Measurements from ENCODE around the gene ZFYVE16.
"Not testable (repeated sequence)": the region's sequence is repeated elsewhere in the genome, so short reads cannot be mapped to it uniquely, and the experiment has no call there.

ZFYVE16 gene

DNA sequence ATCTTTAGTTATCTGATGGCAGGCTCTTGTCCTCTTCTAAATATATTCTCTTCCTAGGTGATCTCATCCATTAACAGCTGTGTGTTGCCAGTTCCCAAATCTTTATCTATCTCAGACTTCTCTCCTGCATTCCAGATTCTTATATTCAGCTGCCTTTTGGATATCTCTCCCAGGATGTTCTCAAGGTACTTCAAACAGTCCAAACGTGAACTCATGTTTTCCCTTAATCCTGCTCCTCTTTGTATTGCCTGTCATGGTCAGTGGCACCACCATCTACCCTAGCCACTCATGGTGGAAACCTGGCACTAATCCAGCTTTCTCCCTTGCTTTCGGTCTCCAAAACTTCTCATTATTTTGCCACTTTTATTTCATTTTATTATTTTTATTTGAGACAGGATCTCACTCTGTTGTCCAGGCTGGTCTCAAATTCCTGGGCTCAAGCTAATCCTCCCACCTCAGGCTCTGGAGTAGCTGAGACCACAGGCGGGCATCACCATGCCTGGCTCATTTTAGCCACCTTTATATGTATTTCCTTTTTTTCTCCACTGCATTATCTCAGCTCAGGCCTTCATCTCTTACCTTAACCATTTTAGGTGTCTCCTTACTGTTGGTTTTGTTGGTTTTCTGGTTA is 3.8 kb downstream of the ZFYVE16 start:
- no peak for DNase-seq (ENCODE audit: low read depth)

- peak; percentile 42 for DNase-seq (ENCODE audit: low read depth)
These were observed 6.2 kb downstream of the ZFYVE16 start for GRCh38 chr5:80414113-80414512.

DNA sequence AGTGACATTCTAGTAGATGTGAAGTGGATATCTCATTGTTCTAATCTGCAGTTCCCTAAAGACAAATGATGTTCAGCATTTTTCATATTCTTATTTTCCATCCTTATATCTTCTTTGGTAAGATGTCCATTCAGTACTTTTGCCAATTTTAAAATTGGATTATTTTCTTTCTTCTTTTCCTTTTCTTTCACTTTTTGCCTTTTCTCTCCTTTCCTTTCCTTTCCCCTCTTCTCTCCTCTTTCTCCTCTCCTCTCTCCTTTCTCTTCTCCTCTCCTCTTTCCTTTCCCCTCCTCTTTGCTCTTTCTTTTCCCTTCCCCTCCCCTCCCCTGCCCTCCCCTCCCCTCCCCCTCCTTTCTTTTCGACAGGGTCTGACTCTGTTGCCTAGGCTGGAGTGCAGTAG is 10.1 kb downstream of the ZFYVE16 start:
- no peak for DNase-seq (ENCODE audit: low read depth)

GRCh38 chr5:80424365-80424764 is 16.5 kb downstream of the ZFYVE16 start:
- not testable (repeated sequence) for DNase-seq (ENCODE audit: low read depth)

DNA sequence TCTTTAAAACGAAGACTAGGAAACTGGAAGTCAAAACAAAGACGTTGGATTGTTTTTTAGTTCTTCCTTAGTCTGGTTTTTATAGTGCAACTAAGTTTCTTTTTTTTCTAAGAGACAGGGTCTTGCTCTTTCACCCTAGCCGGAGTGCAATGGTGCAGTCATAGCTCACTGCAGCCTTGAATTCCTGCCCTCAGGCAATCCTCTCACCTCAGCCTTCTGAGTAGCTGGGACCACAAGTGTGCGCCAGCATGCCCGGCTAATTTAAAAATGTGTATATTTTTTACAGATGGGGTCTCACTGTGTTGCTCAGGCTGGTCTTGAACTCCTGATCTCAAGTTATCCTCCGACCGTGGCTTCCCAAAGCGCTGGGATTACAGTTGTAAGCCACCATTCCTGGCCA is 27.6 kb downstream of the ZFYVE16 start:
- no peak for DNase-seq (ENCODE audit: low read depth)

DNA sequence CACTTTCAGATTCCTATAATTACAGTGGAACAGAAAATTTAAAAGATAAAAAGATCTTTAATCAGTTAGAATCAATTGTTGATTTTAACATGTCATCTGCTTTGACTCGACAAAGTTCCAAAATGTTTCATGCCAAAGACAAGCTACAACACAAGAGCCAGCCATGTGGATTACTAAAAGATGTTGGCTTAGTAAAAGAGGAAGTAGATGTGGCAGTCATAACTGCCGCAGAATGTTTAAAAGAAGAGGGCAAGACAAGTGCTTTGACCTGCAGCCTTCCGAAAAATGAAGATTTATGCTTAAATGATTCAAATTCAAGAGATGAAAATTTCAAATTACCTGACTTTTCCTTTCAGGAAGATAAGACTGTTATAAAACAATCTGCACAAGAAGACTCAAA is 29.5 kb downstream of the ZFYVE16 start:
- DNase-seq (ENCODE audit: low read depth) = no peak

DNA sequence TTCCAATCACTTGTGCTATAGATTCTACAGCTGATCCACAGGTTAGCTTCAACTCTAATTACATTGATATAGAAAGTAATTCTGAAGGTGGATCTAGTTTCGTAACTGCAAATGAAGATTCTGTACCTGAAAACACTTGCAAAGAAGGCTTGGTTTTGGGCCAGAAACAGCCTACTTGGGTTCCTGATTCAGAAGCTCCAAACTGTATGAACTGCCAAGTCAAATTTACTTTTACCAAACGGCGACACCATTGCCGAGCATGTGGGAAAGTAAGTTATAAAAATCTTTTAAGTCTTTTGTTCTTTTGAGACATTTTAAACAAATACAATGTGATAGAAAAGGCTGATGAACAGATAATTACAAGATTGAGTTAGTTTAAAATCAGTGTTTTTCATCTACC is 30.9 kb downstream of the ZFYVE16 start:
- DNase-seq (ENCODE audit: low read depth) = no peak

- DNase-seq (ENCODE audit: low read depth) = no peak
These were observed 31.3 kb downstream of the ZFYVE16 start for GRCh38 chr5:80439213-80439612.

DNA sequence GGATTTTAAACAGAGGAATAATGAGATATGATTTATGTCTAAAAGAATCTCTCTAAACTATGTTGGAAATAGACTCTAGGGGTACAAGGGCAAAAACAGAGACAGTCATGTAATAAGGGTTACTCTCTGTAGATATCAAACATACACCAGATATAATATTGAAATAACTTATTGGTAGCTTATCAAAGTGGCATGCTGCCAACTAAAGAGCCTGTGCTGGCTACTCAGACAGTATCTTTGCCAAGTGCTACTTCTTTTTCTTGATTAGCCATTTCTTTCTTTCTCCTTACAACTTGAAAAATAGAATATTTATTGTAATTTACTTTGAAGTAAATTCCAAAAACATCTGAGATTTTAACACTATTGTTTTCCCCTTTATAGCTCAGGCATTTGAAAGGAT is 34.9 kb downstream of the ZFYVE16 start:
- no peak for DNase-seq (ENCODE audit: low read depth)

DNA sequence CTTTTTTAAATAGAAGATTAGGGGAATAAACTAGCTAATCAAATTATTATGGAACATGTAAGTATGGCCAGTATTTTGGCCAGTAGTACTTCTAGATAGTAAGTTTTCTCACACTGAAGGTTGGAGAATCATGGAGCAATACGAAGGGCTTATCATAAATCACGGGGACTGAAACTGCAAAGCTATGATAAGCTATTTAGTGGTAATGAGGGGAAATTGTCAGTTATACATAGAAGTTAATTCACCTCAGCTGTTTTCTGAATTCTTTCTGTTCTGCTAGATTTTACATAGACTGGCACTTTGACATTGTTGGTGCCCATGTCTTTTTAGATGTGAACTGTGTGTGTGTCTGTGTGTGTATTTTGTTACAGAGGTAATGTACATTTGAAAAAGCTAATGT is 45.5 kb downstream of the ZFYVE16 start:
- DNase-seq (ENCODE audit: low read depth) = no peak

DNA sequence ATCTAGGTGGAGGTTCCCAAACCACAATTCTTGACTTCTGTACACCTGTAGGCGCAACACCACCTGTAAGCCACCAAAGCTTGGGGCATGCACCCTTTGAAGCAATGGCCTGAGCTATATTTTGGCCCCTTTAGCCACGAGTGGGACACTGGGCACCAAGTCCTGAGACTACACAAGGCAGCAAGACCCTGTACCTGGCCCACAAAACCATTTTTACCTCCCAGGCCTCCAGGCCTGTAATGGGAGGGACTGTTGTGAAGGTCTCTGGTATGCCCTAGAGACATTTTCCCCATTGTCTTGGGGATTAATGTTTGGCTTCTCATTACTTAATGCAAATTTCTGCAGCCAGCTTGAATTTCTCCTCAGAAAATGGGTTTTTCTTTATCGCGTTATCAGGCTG is 55.4 kb downstream of the ZFYVE16 start:
- DNase-seq (ENCODE audit: low read depth) = no peak

DNA sequence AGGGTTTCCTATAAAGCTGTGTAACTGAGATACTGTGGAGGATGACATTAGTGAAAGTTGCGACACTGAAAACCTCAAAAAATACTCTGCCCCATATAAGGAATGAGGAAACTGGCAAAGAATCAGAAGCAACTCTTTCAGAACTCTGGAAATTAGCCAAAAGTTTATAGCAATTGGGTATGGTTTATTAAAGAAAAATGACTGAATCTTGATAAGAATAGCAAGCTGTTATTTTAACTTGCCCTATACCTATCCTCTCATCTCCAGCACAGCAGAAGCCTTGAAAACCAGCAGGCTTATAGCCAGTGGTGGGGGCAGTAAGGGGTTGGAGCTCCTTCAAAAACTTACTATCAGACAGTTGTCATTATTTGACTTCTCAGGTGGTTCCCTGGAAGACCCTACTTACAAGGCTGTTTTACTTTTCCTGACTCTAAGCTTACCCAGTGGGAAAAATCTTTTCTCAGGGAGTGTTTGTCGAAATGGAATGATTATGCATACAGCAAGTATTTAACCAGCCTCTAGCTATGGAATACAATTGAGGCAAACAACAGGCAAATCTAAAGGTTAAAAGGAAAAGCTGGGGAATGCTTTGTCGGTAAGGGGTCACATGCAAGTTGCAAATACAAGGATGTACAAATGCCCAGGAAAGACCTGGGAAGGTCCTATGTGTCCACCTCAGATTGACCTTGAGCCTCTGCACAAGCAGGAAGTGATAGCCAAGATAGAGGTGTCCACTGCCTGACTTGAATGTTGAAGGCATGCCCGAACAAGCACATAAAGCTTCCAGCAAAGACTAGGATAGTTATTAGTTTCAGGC is 59.0 kb downstream of the ZFYVE16 start:
- DNase-seq (ENCODE audit: low read depth) = peak; percentile 68

DNA sequence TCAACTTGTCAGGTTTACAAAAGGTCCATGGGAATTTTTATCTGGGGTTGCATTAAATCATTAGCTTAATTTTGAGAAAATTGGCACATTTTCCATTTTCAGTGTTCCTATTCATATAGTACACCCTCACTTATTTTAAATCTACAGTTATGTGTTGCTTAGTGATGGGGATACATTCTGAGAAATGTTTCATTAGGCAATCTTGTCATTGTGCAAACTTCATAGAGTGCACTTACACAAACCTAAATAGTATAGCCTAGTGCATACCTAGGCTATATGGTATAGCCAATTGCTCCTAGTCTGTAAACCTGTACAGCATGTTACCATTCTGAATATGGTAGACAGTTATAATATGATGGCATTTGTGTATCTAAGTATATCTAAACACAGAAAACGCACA is 60.3 kb downstream of the ZFYVE16 start:
- no peak for DNase-seq (ENCODE audit: low read depth)

DNA sequence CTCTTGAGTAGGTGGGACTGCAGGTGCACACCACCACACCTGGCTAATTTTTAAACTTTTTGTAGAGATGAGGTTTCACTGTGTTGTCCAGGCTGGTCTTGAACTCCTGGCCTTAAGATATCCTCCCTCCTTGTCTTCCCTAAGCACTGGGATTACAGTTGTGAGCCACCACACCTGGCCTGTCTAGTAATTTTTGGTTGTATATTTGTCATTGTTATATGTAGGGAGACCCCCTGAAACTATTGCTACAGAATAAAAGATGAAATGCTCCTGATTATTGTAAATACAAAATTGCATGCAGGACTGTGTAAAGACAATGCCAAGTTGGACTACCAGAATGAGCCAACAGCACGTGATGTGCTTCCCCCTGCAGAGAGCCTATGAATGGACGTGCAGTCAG is 62.8 kb downstream of the ZFYVE16 start:
- DNase-seq (ENCODE audit: low read depth) = not testable (repeated sequence)

DNA sequence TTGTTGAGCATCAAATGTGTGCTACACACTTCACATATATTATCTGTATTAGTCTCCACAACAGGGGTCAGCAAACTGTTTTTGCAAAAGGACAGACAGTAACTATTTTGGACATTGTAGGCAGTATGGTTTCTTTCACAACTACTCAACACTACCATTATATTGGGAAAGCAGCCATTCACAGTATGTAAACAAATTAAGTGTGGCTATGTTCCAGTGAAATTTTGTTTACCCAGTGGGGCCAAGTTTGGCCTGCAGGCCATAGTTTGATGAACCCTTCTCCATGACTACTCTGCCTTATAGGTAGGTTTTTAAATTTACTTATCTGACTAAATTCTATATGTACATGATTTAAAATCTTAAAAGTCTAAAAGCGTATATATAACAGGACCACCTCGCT is 67.1 kb downstream of the ZFYVE16 start:
- DNase-seq (ENCODE audit: low read depth) = peak; percentile 30

- DNase-seq (ENCODE audit: low read depth) = no peak
These were observed 71.8 kb downstream of the ZFYVE16 start for GRCh38 chr5:80479713-80480112.

GRCh38 chr5:80480354-80480753 is 72.5 kb downstream of the ZFYVE16 start:
- DNase-seq (ENCODE audit: low read depth) = no peak

GRCh38 chr5:80481019-80481893 is 73.4 kb downstream of the ZFYVE16 start:
- peak; percentile 67 for DNase-seq (ENCODE audit: low read depth)

DNA sequence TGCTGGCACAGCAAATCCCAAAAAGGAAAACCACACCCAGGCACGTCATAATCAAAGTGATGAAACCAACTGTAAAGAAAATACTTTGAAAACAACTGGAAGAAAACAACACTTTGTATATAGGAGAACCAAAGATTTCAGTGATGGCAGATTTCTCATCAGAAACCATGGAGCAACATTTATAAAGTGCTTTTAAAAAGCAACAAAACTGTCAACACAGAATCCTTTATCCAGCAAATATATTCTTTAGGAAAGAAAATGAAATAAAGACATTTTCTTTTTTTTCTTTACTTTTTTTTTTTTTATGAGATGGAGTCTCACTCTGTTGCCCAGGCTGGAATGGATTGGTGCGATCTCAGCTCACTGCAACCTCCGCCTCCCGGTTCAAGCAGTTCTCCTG is 74.7 kb downstream of the ZFYVE16 start:
- DNase-seq (ENCODE audit: low read depth) = no peak

DNA sequence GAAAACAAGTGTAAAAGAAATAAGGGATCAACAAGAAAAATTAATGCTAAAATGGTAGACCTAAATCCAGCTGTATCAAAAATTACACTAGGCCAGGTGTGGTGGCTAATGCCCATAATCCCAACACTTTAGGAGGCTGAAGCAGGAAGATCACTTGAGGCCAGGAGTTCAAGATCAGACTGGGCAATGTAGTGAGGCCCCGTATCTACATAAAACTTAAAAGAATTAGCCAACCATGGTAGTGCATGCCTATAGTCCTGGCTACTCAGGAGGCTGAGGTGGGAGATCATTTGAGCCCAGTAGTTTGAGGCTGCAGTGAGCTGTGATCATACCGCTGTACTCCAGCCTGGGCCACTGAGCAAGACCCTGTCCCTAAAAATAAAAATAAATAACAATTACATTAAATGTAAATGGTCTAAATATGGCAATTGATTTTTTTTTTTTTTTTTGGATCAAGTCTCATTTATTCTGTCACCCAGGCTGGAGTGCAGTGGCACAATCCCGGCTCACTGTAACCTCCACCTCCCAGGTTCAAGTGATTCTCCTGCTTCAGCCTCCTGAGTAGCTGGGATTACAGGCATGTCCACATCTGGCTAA is 75.9 kb downstream of the ZFYVE16 start:
- DNase-seq (ENCODE audit: low read depth) = no peak

DNA sequence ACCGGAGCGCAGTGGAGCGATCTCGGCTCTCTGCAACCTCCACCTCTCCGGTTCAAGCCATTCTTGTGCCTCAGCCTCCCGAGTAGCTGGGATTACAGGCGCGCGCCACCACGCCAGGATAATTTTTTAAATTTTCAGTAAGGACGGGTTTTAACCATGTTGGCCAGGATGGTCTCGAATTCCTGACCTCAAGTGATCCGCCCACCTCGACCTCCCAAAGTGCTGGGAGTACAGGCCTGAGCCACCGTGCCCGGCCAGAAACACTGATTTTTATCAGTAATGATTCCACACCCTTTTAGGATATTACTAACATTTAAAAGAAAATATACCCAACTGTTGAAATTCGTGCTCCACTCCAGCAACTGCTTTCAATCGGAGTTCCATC is 79.6 kb downstream of the ZFYVE16 start:
- no peak for DNase-seq (ENCODE audit: low read depth)
